ENCODE data around the gene CDH13. TPM values are rescaled to one million over a fixed set of nuclear protein-coding genes. Genes with fewer than 3 reads are reported as not detected.

Gene CDH13
- total and polyA plus RNA-seq, 2 donors (not counting 1 experiment from before 2014, with no cell fraction given), result 27.6 to 96.7 TPM

- Histone ChIP-seq H4K20me1 (ENCODE audit: control insufficient read depth, extremely low read depth, insufficient read depth, low read length) (no peaks in the 10 kb centered on the region), H3K9me3 (ENCODE audit: control insufficient read depth, insufficient read depth, low read depth, low read length) (no peaks in the 10 kb centered on the region), H3K27ac (ENCODE audit: insufficient read depth, low read length) (no peak overlapping the region), H3K4me2 (ENCODE audit: extremely low read depth, insufficient read depth, low read length) (no peak overlapping the region), H2AFZ (ENCODE audit: low read length) (no peak overlapping the region), H3K9ac (ENCODE audit: insufficient read depth, low read length) (no peak overlapping the region), H3K79me2 (ENCODE audit: control insufficient read depth, insufficient read depth, low read length) (no peaks in the 10 kb centered on the region), H3K27me3 (ENCODE audit: control insufficient read depth, insufficient read depth, low read length) (no peaks in the 10 kb centered on the region), H3K4me1 (ENCODE audit: control insufficient read depth, extremely low read depth, insufficient read depth, low read length) (peaks cover 3% of the 10 kb centered on the region), H3K36me3 (ENCODE audit: control insufficient read depth, insufficient read depth, low read length) (no peaks in the 10 kb centered on the region), H3K4me3 (replicated peaks in 1 of 4; ENCODE audit: control extremely low read depth in 1 of 4, insufficient read depth in 1 of 4, low read depth in 3 of 4, low read length in 4 of 4) (no peak overlapping the region)
- TF ChIP-seq EZH2 (IDR thresholded peaks at IDR 0.05; ENCODE audit: low read length, missing control alignments) (no peak), CTCF (conservative IDR thresholded peaks at IDR 0.05 in 1 of 2, IDR thresholded peaks at IDR 0.05 in 1 of 2; ENCODE audit: low read depth in 1 of 2, low read length in 2 of 2) (no peak)
- peak; percentile 19 to 79 for DNase-seq (ENCODE audit: low read depth in 2 of 2)
These were observed 678.3 kb downstream of the CDH13 start for GRCh38 chr16:83305092-83305491.

- DNase-seq (ENCODE audit: low read depth in 2 of 2), result no peak
- no peak overlapping the region for H3K4me2 ChIP-seq (ENCODE audit: extremely low read depth, insufficient read depth, low read length)
- no peaks in the 10 kb centered on the region for H3K36me3 ChIP-seq (ENCODE audit: control insufficient read depth, insufficient read depth, low read length)
- no peak overlapping the region for H2AFZ ChIP-seq (ENCODE audit: low read length)
- peaks cover 3% of the 10 kb centered on the region for H3K4me1 ChIP-seq (ENCODE audit: control insufficient read depth, extremely low read depth, insufficient read depth, low read length)
- no peak overlapping the region for H3K27ac ChIP-seq (ENCODE audit: insufficient read depth, low read length)
- H3K9me3 ChIP-seq (ENCODE audit: control insufficient read depth, insufficient read depth, low read depth, low read length), result no peaks in the 10 kb centered on the region
- no peak overlapping the region for H3K9ac ChIP-seq (ENCODE audit: insufficient read depth, low read length)
- H3K27me3 ChIP-seq (ENCODE audit: control insufficient read depth, insufficient read depth, low read length), result no peaks in the 10 kb centered on the region
- no peak for TF ChIP-seq EZH2 (IDR thresholded peaks at IDR 0.05; ENCODE audit: low read length, missing control alignments)
- no peaks in the 10 kb centered on the region for H4K20me1 ChIP-seq (ENCODE audit: control insufficient read depth, extremely low read depth, insufficient read depth, low read length)
- no peaks in the 10 kb centered on the region for H3K79me2 ChIP-seq (ENCODE audit: control insufficient read depth, insufficient read depth, low read length)
- no peak overlapping the region for H3K4me3 ChIP-seq (replicated peaks in 1 of 4; ENCODE audit: control extremely low read depth in 1 of 4, insufficient read depth in 1 of 4, low read depth in 3 of 4, low read length in 4 of 4)
These were observed 680.3 kb downstream of the CDH13 start for GRCh38 chr16:83306961-83307593.

GRCh38 chr16:83307594-83307992 lies 680.8 kb downstream of the CDH13 start:
- peaks cover 3% of the 10 kb centered on the region for H3K4me1 ChIP-seq (ENCODE audit: control insufficient read depth, extremely low read depth, insufficient read depth, low read length)
- TF ChIP-seq EZH2 (IDR thresholded peaks at IDR 0.05; ENCODE audit: low read length, missing control alignments), result no peak
- TF ChIP-seq CTCF (conservative IDR thresholded peaks at IDR 0.05 in 1 of 2, IDR thresholded peaks at IDR 0.05 in 1 of 2; ENCODE audit: low read depth in 1 of 2, low read length in 2 of 2), result no peak
- no peak for DNase-seq (ENCODE audit: low read depth in 2 of 2)
- no peaks in the 10 kb centered on the region for H3K27me3 ChIP-seq (ENCODE audit: control insufficient read depth, insufficient read depth, low read length)
- no peaks in the 10 kb centered on the region for H3K36me3 ChIP-seq (ENCODE audit: control insufficient read depth, insufficient read depth, low read length)
- H3K9ac ChIP-seq (ENCODE audit: insufficient read depth, low read length), result no peak overlapping the region
- no peak overlapping the region for H3K4me3 ChIP-seq (replicated peaks in 1 of 4; ENCODE audit: control extremely low read depth in 1 of 4, insufficient read depth in 1 of 4, low read depth in 3 of 4, low read length in 4 of 4)
- no peaks in the 10 kb centered on the region for H3K79me2 ChIP-seq (ENCODE audit: control insufficient read depth, insufficient read depth, low read length)
- H3K4me2 ChIP-seq (ENCODE audit: extremely low read depth, insufficient read depth, low read length), result no peak overlapping the region
- no peak overlapping the region for H3K27ac ChIP-seq (ENCODE audit: insufficient read depth, low read length)
- no peaks in the 10 kb centered on the region for H4K20me1 ChIP-seq (ENCODE audit: control insufficient read depth, extremely low read depth, insufficient read depth, low read length)
- H2AFZ ChIP-seq (ENCODE audit: low read length), result no peak overlapping the region
- no peaks in the 10 kb centered on the region for H3K9me3 ChIP-seq (ENCODE audit: control insufficient read depth, insufficient read depth, low read depth, low read length)

Data from fibroblast of lung (primary cell).